ENCODE measurements around the gene EHMT1.

GRCh38 chr9:137823986-137824771, 205.4 kb downstream of the EHMT1 start:
- TF ChIP-seq CTCF (IDR thresholded peaks at IDR 0.05) (no peak), EZH2 (IDR thresholded peaks at IDR 0.05; ENCODE audit: borderline replicate concordance, insufficient read depth, low read depth, low read length, poor library complexity, severe bottlenecking) (no peak)
